ENCODE data around the gene SLC41A2. TPM values are rescaled to one million over a fixed set of nuclear protein-coding genes. Genes with fewer than 3 reads are reported as not detected.
A peak's percentile ranks its signal among the peaks of the same experiment; 100 is the strongest.
"Not testable (repeated sequence)": the region's sequence is repeated elsewhere in the genome, so short reads cannot be mapped to it uniquely, and the experiment has no call there.

Gene SLC41A2
- total RNA-seq, 2 donors from 2014 or later = 29.0 to 58.6 TPM

DNA sequence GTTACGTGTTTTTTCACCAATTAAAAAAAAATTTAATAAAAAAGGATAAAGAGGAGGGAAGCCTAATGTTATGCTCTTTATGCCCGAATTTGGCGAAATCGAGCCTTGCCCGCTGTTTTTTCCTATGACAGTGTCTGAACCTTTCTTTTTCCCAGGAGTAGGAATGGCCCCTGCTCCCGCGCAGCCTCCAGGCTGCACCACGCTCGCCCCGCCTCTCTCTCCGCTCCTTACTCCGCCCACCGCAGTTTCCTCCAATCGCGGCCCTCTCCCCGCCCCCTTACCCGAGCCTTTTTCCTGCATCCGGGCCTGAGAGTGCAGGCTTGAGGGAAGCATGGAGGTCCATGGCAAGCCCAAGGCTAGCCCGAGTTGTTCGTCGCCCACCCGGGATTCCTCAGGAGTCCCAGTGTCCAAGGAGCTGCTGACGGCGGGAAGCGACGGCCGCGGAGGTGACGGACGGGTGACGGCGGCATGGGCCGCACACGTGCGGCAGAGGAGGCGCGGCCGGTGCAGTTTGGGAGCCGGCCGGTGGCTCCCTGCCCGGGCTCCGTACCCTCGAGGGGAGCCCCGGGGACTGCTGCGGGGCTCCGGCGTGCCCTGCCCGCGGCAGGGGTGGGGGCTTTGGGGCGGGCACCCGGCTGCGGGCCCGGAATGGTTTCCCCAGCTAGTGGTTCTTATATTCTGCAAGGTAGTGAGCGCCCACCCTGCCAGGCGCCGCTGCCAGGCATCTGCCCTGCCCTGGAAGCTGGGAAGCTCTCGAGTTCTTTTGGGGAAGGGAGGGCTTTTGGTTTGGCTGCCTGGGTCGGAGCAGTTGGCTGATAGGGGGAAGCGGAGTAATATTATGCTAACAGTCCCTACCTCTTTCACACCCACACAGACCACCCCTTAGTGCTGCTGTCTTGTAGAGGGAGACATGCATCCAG lies 28.2 kb upstream of the SLC41A2 start, which contains the start of gene NOPCHAP1:
Gene NOPCHAP1, plus strand, starts transcription at position 295 of the 920 bp plus-strand sequence. Its CDS starts 37 bp downstream, at position 332.
- TF ChIP-seq, protein P1, sequence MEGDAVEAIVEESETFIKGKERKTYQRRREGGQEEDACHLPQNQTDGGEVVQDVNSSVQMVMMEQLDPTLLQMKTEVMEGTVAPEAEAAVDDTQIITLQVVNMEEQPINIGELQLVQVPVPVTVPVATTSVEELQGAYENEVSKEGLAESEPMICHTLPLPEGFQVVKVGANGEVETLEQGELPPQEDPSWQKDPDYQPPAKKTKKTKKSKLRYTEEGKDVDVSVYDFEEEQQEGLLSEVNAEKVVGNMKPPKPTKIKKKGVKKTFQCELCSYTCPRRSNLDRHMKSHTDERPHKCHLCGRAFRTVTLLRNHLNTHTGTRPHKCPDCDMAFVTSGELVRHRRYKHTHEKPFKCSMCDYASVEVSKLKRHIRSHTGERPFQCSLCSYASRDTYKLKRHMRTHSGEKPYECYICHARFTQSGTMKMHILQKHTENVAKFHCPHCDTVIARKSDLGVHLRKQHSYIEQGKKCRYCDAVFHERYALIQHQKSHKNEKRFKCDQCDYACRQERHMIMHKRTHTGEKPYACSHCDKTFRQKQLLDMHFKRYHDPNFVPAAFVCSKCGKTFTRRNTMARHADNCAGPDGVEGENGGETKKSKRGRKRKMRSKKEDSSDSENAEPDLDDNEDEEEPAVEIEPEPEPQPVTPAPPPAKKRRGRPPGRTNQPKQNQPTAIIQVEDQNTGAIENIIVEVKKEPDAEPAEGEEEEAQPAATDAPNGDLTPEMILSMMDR (IDR thresholded peaks at IDR 0.05) = no peak
- TF ChIP-seq POLR2A (IDR thresholded peaks at IDR 0.05) = peak; percentile 41 to 78 (median 75)
- Histone ChIP-seq H3K4me1 (peaks cover 24% of the 10 kb centered on the region), H3K36me3 (replicated peaks in 1 of 2; ENCODE audit: insufficient read depth in 1 of 2, low read depth in 2 of 2) (no peaks in the 10 kb centered on the region), H3K9me3 (no peaks in the 10 kb centered on the region), H3K27ac (peak within 1 kb of the TSS in 3 of 4 donors; percentile 56 to 80 (median 75)), H3K27me3 (no peaks in the 10 kb centered on the region), H3K4me3 (peak within 1 kb of the TSS; percentile 50 to 93)
- DNase-seq (peak; percentile 93 to 95 (median 94)), ATAC-seq (peak; percentile 99)
- intact Hi-C loops (cut with DNase I) = no loop called here
- 0% methylated on average over 19 to 54 of the region's 59 CpGs for WGBS, 2 donors

DNA sequence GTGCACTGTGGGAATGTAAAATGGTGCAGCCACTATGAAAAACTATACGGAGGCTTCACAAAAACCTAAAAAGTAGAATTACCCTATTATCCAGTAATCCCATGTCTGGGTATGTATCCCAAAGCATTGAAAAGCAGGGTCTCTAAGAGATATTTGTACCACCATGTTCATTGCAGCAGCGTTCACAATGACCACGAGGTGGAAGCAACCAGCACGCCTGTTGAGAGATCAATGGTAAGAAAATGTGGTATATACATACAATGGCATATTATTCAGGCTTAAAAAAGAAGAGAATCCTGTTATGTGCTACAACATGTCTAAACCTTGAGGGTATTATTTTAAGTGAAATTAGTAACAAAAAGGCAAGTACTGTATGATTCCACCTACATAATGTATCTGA lies 27.1 kb upstream of the SLC41A2 start:
- Histone ChIP-seq H3K36me3 (replicated peaks in 1 of 2; ENCODE audit: insufficient read depth in 1 of 2, low read depth in 2 of 2) (no peaks in the 10 kb centered on the region), H3K9me3 (no peaks in the 10 kb centered on the region), H3K27ac (no peak overlapping the region), H3K4me1 (peaks cover 13% of the 10 kb centered on the region), H3K27me3 (no peaks in the 10 kb centered on the region), H3K4me3 (no peak overlapping the region)
- TF ChIP-seq, protein P1 (IDR thresholded peaks at IDR 0.05) = no peak
- no peak for TF ChIP-seq POLR2A (IDR thresholded peaks at IDR 0.05)
- intact Hi-C loops (cut with DNase I) = no loop called here
- DNase-seq (no peak), ATAC-seq (no peak)
- WGBS, 2 donors = 82% methylated on average over 4 of the region's 4 CpGs

DNA sequence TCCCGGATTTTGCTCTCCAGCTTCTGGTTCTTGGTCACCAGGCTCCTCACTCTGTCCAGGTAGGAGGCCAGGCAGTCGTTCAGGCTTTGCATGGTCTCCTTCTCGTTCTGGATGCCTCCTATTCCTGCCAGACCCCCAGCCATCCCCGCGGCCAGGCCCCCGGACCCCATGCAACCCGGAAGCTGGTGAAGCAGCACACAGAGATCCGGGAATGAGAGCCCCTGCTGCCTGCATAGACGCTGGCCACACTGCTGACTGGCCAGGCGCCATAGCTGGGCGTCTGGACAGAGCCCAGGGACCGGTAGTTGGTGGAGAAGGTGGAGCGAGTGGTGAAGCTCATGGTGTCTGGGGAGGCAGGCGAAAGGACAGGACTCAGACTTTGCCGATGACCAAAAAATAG lies 19.6 kb upstream of the SLC41A2 start:
- not testable (repeated sequence) for DNase-seq

DNA sequence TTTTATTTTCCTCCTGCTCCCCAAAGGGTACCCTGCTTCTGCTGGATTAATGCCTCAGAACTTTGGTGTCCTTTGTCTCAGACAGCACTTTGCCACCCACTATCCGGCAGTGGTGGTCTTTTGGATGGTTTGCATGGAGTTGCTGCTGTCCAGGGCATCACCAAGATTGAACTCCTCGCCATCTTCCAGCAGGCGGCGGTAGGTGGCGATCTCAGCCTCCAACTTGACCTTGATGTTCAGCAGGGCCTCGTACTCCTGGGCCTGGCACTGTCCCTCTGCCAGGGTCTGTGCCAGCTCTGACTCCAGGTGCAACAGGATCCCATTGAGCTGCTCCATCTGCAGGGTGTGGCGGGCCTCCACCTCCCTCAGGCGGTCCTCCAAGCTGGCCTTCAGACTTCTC lies 18.6 kb upstream of the SLC41A2 start:
- Histone ChIP-seq H3K36me3 (replicated peaks in 1 of 2; ENCODE audit: insufficient read depth in 1 of 2, low read depth in 2 of 2) (no peaks in the 10 kb centered on the region), H3K4me1 (no peaks in the 10 kb centered on the region), H3K4me3 (no peak overlapping the region), H3K9me3 (no peaks in the 10 kb centered on the region), H3K27me3 (no peaks in the 10 kb centered on the region), H3K27ac (no peak overlapping the region)
- intact Hi-C loops (cut with DNase I) = no loop called here
- no peak for ATAC-seq
- peak in 1 of 4 donors; percentile 42 for DNase-seq
- 52 to 70% methylated on average over 5 to 8 of the region's 8 CpGs for WGBS, 2 donors
- TF ChIP-seq, protein P1 (IDR thresholded peaks at IDR 0.05) = no peak
- TF ChIP-seq POLR2A (IDR thresholded peaks at IDR 0.05) = no peak

More for the DNA sequence above, 19.6 kb upstream of the SLC41A2 start:
- H3K4me1 ChIP-seq; H3K27me3 ChIP-seq; H3K9me3 ChIP-seq; H3K36me3 ChIP-seq (replicated peaks in 1 of 2; ENCODE audit: insufficient read depth in 1 of 2, low read depth in 2 of 2); intact Hi-C loops (cut with DNase I); H3K4me3 ChIP-seq; ATAC-seq; H3K27ac ChIP-seq: not testable (repeated sequence)
- WGBS, 2 donors = 84 to 97% methylated on average over 4 to 14 of the region's 15 CpGs

DNA sequence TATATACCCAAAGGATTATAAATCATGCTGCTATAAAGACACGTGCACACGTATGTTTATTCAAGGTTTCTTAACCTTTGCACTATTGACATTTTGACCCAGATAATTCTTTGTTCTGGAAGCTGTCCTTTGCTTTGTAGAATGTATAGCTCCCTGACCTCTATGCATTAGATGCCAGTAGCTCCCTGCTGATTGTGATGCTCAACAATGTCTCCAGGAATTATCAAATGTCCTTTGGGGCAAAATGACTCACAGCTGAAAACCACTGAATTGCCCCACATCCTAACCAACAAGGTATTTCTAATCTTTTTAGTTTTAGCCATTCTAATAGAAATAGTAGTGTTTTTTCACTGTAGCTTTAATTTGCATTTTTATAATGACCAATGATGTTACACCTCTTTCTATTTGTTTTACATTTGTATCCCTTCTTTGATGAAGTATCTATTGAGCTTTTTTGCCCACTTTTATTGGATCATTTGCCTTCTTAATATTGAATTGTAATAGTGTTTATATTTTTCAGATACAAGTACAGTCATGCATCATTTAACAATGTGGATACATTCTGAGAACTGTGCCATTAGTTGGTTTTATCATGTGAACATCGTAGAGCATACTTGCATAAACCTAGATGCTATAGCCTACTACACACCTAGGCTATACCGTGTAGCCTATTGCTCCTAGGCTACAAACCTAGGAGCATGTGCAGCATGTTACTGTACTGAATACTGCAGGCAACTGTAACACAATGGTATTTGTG lies 17.7 kb upstream of the SLC41A2 start:
- TF ChIP-seq, protein P1 (IDR thresholded peaks at IDR 0.05) = no peak
- no peak for TF ChIP-seq POLR2A (IDR thresholded peaks at IDR 0.05)
- intact Hi-C loops (cut with DNase I) = no loop called here
- no peaks in the 10 kb centered on the region for H3K9me3 ChIP-seq
- WGBS, 2 donors = 46 to 56% methylated on average over 4 of the region's 4 CpGs
- no peak overlapping the region for H3K27ac ChIP-seq
- DNase-seq = no peak
- no peak overlapping the region for H3K4me3 ChIP-seq
- no peaks in the 10 kb centered on the region for H3K27me3 ChIP-seq
- ATAC-seq = no peak
- H3K36me3 ChIP-seq (replicated peaks in 1 of 2; ENCODE audit: insufficient read depth in 1 of 2, low read depth in 2 of 2) = no peaks in the 10 kb centered on the region
- H3K4me1 ChIP-seq = no peaks in the 10 kb centered on the region

Measured in body of pancreas (tissue), 4 donors.